GM23338 (cell line): ENCODE results near the gene GCM1.

Experiments
- CREB1 ChIP-seq: fragments of 250-450 bp; sonication (Bioruptor Pico); IDR thresholded peaks from 2 replicates; pipeline ENCODE4 v1.5.0; 2020; ENCODE audit warnings: low read depth, mild to moderate bottlenecking, moderate library complexity
- EZH2 ChIP-seq: fragments of 200-600 bp; sonication (generic); IDR thresholded peaks from one replicate; pipeline ENCODE4 v1.8.0; 2017; ENCODE audit warnings: antibody characterized with exemption, mild to moderate bottlenecking, low read depth; ENCODE audit not compliant: unreplicated experiment
- POLR2AphosphoS5 ChIP-seq: IDR thresholded peaks from 2 replicates; pipeline ENCODE4 v1.6.1; 2016; ENCODE audit warnings: antibody characterized with exemption, low read depth
- ZNF114 ChIP-seq: fragments of 250-450 bp; sonication (Bioruptor Pico); IDR thresholded peaks from 2 replicates; pipeline ENCODE4 v1.5.0; 2020; ENCODE audit warnings: mild to moderate bottlenecking, moderate library complexity
- TF ChIP-seq, protein P1 (sequence below): IDR thresholded peaks from 2 replicates; pipeline ENCODE4 v1.6.1; 2016; ENCODE audit warnings: antibody characterized with exemption
- TF ChIP-seq, protein P2 (sequence below), 2 experiments: fragments of 200-600 bp in 1 of 2; sonication (generic) in 1 of 2; conservative IDR thresholded peaks; 2 replicates each; pipeline versions ENCODE4 v1.5.1 to v1.6.1; 2016 to 2017; ENCODE audit warnings: antibody characterized with exemption in 2 of 2, low read depth in 2 of 2, mild to moderate bottlenecking in 2 of 2, moderate library complexity in 1 of 2
- TF ChIP-seq, protein P3 (sequence below): fragments of 250-450 bp; sonication (Bioruptor Pico); IDR thresholded peaks from 2 replicates; pipeline ENCODE4 v1.5.0; 2020; ENCODE audit warnings: mild to moderate bottlenecking, moderate library complexity
- TF ChIP-seq, protein P4 (sequence below): IDR thresholded peaks from one replicate; pipeline ENCODE4 v1.6.1; 2018; ENCODE audit warnings: antibody characterized with exemption; ENCODE audit not compliant: unreplicated experiment

DNA sequence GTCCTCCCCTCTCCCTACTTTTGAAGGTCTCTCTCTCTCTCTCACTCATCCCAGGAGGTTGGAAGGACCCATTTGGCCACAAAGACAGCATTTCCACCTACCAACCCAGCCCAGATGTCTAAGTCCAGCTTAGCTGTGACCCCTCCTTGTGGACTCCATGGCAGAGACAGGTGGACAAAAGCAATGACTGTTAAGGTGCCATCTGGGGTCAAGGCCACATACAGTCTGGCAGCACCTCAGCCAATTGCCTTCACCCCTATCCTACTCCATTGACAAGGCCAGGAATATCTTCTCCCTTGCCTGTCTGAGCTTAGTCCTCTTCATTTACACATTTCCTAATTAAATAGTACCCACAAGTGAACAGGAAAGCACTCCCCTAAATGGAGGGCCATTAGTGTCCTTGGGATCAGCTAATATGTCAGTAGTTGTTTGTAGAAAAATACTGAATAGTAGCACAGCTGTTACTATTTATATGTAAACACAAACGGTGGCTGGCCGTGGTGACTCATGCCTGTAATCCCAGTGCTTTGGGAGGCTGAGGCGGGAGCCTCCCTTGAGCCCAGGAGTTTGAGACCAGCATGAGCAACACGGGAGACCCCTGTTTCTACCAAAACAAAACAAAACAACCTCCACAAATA, 28.8 kb downstream of the GCM1 start:
- TF ChIP-seq, protein P1, sequence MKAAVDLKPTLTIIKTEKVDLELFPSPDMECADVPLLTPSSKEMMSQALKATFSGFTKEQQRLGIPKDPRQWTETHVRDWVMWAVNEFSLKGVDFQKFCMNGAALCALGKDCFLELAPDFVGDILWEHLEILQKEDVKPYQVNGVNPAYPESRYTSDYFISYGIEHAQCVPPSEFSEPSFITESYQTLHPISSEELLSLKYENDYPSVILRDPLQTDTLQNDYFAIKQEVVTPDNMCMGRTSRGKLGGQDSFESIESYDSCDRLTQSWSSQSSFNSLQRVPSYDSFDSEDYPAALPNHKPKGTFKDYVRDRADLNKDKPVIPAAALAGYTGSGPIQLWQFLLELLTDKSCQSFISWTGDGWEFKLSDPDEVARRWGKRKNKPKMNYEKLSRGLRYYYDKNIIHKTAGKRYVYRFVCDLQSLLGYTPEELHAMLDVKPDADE = no peak
- TF ChIP-seq, protein P2, sequence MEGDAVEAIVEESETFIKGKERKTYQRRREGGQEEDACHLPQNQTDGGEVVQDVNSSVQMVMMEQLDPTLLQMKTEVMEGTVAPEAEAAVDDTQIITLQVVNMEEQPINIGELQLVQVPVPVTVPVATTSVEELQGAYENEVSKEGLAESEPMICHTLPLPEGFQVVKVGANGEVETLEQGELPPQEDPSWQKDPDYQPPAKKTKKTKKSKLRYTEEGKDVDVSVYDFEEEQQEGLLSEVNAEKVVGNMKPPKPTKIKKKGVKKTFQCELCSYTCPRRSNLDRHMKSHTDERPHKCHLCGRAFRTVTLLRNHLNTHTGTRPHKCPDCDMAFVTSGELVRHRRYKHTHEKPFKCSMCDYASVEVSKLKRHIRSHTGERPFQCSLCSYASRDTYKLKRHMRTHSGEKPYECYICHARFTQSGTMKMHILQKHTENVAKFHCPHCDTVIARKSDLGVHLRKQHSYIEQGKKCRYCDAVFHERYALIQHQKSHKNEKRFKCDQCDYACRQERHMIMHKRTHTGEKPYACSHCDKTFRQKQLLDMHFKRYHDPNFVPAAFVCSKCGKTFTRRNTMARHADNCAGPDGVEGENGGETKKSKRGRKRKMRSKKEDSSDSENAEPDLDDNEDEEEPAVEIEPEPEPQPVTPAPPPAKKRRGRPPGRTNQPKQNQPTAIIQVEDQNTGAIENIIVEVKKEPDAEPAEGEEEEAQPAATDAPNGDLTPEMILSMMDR (conservative IDR thresholded peaks at IDR 0.05; ENCODE audit: low read depth in 2 of 2) = no peak
- no peak for TF ChIP-seq EZH2
- TF ChIP-seq POLR2AphosphoS5 = no peak
- TF ChIP-seq, protein P3, sequence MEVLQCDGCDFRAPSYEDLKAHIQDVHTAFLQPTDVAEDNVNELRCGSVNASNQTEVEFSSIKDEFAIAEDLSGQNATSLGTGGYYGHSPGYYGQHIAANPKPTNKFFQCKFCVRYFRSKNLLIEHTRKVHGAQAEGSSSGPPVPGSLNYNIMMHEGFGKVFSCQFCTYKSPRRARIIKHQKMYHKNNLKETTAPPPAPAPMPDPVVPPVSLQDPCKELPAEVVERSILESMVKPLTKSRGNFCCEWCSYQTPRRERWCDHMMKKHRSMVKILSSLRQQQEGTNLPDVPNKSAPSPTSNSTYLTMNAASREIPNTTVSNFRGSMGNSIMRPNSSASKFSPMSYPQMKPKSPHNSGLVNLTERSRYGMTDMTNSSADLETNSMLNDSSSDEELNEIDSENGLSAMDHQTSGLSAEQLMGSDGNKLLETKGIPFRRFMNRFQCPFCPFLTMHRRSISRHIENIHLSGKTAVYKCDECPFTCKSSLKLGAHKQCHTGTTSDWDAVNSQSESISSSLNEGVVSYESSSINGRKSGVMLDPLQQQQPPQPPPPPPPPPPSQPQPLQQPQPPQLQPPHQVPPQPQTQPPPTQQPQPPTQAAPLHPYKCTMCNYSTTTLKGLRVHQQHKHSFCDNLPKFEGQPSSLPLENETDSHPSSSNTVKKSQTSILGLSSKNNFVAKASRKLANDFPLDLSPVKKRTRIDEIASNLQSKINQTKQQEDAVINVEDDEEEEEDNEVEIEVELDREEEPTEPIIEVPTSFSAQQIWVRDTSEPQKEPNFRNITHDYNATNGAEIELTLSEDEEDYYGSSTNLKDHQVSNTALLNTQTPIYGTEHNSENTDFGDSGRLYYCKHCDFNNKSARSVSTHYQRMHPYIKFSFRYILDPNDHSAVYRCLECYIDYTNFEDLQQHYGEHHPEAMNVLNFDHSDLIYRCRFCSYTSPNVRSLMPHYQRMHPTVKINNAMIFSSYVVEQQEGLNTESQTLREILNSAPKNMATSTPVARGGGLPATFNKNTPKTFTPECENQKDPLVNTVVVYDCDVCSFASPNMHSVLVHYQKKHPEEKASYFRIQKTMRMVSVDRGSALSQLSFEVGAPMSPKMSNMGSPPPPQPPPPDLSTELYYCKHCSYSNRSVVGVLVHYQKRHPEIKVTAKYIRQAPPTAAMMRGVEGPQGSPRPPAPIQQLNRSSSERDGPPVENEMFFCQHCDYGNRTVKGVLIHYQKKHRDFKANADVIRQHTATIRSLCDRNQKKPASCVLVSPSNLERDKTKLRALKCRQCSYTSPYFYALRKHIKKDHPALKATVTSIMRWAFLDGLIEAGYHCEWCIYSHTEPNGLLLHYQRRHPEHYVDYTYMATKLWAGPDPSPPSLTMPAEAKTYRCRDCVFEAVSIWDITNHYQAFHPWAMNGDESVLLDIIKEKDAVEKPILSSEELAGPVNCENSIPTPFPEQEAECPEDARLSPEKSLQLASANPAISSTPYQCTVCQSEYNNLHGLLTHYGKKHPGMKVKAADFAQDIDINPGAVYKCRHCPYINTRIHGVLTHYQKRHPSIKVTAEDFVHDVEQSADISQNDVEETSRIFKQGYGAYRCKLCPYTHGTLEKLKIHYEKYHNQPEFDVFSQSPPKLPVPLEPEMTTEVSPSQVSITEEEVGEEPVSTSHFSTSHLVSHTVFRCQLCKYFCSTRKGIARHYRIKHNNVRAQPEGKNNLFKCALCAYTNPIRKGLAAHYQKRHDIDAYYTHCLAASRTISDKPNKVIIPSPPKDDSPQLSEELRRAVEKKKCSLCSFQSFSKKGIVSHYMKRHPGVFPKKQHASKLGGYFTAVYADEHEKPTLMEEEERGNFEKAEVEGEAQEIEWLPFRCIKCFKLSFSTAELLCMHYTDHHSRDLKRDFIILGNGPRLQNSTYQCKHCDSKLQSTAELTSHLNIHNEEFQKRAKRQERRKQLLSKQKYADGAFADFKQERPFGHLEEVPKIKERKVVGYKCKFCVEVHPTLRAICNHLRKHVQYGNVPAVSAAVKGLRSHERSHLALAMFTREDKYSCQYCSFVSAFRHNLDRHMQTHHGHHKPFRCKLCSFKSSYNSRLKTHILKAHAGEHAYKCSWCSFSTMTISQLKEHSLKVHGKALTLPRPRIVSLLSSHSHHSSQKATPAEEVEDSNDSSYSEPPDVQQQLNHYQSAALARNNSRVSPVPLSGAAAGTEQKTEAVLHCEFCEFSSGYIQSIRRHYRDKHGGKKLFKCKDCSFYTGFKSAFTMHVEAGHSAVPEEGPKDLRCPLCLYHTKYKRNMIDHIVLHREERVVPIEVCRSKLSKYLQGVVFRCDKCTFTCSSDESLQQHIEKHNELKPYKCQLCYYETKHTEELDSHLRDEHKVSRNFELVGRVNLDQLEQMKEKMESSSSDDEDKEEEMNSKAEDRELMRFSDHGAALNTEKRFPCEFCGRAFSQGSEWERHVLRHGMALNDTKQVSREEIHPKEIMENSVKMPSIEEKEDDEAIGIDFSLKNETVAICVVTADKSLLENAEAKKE (CRISPR knock-in tag) = no peak; the same call in 1 of the 2 replicates
- TF ChIP-seq, protein P4, sequence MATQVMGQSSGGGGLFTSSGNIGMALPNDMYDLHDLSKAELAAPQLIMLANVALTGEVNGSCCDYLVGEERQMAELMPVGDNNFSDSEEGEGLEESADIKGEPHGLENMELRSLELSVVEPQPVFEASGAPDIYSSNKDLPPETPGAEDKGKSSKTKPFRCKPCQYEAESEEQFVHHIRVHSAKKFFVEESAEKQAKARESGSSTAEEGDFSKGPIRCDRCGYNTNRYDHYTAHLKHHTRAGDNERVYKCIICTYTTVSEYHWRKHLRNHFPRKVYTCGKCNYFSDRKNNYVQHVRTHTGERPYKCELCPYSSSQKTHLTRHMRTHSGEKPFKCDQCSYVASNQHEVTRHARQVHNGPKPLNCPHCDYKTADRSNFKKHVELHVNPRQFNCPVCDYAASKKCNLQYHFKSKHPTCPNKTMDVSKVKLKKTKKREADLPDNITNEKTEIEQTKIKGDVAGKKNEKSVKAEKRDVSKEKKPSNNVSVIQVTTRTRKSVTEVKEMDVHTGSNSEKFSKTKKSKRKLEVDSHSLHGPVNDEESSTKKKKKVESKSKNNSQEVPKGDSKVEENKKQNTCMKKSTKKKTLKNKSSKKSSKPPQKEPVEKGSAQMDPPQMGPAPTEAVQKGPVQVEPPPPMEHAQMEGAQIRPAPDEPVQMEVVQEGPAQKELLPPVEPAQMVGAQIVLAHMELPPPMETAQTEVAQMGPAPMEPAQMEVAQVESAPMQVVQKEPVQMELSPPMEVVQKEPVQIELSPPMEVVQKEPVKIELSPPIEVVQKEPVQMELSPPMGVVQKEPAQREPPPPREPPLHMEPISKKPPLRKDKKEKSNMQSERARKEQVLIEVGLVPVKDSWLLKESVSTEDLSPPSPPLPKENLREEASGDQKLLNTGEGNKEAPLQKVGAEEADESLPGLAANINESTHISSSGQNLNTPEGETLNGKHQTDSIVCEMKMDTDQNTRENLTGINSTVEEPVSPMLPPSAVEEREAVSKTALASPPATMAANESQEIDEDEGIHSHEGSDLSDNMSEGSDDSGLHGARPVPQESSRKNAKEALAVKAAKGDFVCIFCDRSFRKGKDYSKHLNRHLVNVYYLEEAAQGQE = no peak
- no peak for TF ChIP-seq ZNF114 (CRISPR knock-in tag)
- TF ChIP-seq CREB1 (CRISPR knock-in tag) = no peak
